SU-DHL-6 (cell line): ENCODE results near the gene C1orf141.

Experiments
- EZH2phosphoT487 ChIP-seq: fragments of 200-600 bp; sonication (generic), shearing (Covaris generic); conservative IDR thresholded peaks from 2 replicates; pipeline ENCODE4 v1.6.1; 2018; ENCODE audit warnings: mild to moderate bottlenecking, antibody characterized with exemption, low read length, moderate library complexity, mixed read lengths
- TF ChIP-seq, protein P1 (sequence below): fragments of 200-600 bp; sonication (generic); IDR thresholded peaks from one replicate; pipeline ENCODE4 v1.5.1; 2017; ENCODE audit warnings: antibody characterized with exemption, mild to moderate bottlenecking, low read length, moderate library complexity; ENCODE audit not compliant: insufficient read depth, poor library complexity, severe bottlenecking

DNA sequence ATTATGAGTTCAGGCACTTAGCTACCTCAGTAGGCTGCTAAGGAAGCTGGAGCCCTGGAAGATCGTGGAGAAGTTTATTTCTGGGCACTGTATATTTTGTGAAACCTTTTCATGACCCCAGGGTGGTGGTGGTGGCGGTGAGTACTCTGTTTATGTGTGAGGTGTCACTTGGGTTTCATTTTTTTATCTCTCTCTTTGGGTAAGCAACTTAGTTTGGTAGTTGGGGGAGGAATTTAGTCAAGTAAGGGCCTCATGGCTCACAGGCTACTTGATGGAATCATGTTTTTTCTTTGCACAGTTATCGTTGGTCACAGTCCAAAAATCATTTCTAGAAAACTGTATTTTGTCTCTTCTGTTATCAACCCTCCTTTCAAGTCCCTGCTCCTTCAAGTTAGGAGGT is 33.9 kb downstream of the C1orf141 start:
- TF ChIP-seq, protein P1, sequence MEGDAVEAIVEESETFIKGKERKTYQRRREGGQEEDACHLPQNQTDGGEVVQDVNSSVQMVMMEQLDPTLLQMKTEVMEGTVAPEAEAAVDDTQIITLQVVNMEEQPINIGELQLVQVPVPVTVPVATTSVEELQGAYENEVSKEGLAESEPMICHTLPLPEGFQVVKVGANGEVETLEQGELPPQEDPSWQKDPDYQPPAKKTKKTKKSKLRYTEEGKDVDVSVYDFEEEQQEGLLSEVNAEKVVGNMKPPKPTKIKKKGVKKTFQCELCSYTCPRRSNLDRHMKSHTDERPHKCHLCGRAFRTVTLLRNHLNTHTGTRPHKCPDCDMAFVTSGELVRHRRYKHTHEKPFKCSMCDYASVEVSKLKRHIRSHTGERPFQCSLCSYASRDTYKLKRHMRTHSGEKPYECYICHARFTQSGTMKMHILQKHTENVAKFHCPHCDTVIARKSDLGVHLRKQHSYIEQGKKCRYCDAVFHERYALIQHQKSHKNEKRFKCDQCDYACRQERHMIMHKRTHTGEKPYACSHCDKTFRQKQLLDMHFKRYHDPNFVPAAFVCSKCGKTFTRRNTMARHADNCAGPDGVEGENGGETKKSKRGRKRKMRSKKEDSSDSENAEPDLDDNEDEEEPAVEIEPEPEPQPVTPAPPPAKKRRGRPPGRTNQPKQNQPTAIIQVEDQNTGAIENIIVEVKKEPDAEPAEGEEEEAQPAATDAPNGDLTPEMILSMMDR, result no peak
- TF ChIP-seq EZH2phosphoT487, result no peak
